ES-I3 (cell line): ENCODE results near the gene UBR2.

ENCODE experiments used
- H3K36me3 ChIP-seq: 2 replicates; pipeline ENCODE4 v1.6.1; 2013; ENCODE audit warnings: mild to moderate bottlenecking, low read length, control low read depth, moderate library complexity; ENCODE audit not compliant: insufficient read depth
- H3K4me1 ChIP-seq: 2 replicates; pipeline ENCODE4 v1.6.1; 2013; ENCODE audit warnings: mild to moderate bottlenecking, control low read depth, low read length; ENCODE audit not compliant: insufficient read depth
- H3K9ac ChIP-seq: 2 replicates; pipeline ENCODE4 v1.6.1; 2013; ENCODE audit warnings: low read depth, mild to moderate bottlenecking, low read length, moderate library complexity
- H3K9me3 ChIP-seq: 2 replicates; pipeline ENCODE4 v1.6.1; 2013; ENCODE audit warnings: mild to moderate bottlenecking, low read length, moderate library complexity; ENCODE audit not compliant: control insufficient read depth, insufficient read depth

UBR2 gene

GRCh38 chr6:42563697-42564505, at the start of gene UBR2:
UBR2 (plus strand) TSS chr6:42564029; CDS start chr6:42564320, 291 bp downstream.
- Histone ChIP-seq H3K4me1 (no peaks in the 10 kb centered on the region), H3K36me3 (no peaks in the 10 kb centered on the region), H3K9me3 (no peaks in the 10 kb centered on the region), H3K9ac (peak within 1 kb of the TSS; percentile 83)

GRCh38 chr6:42514745-42515144, 49.1 kb upstream of the UBR2 start:
- Histone ChIP-seq H3K9me3 (no peaks in the 10 kb centered on the region), H3K4me1 (no peaks in the 10 kb centered on the region), H3K36me3 (no peaks in the 10 kb centered on the region), H3K9ac (no peak overlapping the region)

GRCh38 chr6:42519779-42520178, 44.0 kb upstream of the UBR2 start:
- no peak overlapping the region for H3K9ac ChIP-seq
- no peaks in the 10 kb centered on the region for H3K36me3 ChIP-seq
- no peaks in the 10 kb centered on the region for H3K9me3 ChIP-seq
- H3K4me1 ChIP-seq: no peaks in the 10 kb centered on the region

- H3K36me3 ChIP-seq: no peaks in the 10 kb centered on the region
- H3K9ac ChIP-seq: no peak overlapping the region
Observed at GRCh38 chr6:42520786-42521607, 42.8 kb upstream of the UBR2 start.

GRCh38 chr6:42522036-42522435, 41.8 kb upstream of the UBR2 start:
- Histone ChIP-seq H3K4me1 (no peaks in the 10 kb centered on the region), H3K36me3 (no peaks in the 10 kb centered on the region), H3K9me3 (no peaks in the 10 kb centered on the region), H3K9ac (no peak overlapping the region)

More at GRCh38 chr6:42520786-42521607, 42.8 kb upstream of the UBR2 start:
- Histone ChIP-seq H3K4me1 (no peaks in the 10 kb centered on the region), H3K9me3 (no peaks in the 10 kb centered on the region)

GRCh38 chr6:42522942-42523814, 40.7 kb upstream of the UBR2 start:
- Histone ChIP-seq H3K9ac (no peak overlapping the region), H3K9me3 (no peaks in the 10 kb centered on the region), H3K4me1 (no peaks in the 10 kb centered on the region), H3K36me3 (no peaks in the 10 kb centered on the region)

- no peaks in the 10 kb centered on the region for H3K36me3 ChIP-seq
- no peak overlapping the region for H3K9ac ChIP-seq
- no peaks in the 10 kb centered on the region for H3K9me3 ChIP-seq
- no peaks in the 10 kb centered on the region for H3K4me1 ChIP-seq
Observed at GRCh38 chr6:42525206-42525605, 38.6 kb upstream of the UBR2 start.

GRCh38 chr6:42526616-42527015, 37.2 kb upstream of the UBR2 start:
- H3K9ac ChIP-seq: no peak overlapping the region
- H3K4me1 ChIP-seq: no peaks in the 10 kb centered on the region
- H3K36me3 ChIP-seq: no peaks in the 10 kb centered on the region
- H3K9me3 ChIP-seq: no peaks in the 10 kb centered on the region

- no peak overlapping the region for H3K9ac ChIP-seq
- no peaks in the 10 kb centered on the region for H3K4me1 ChIP-seq
- H3K36me3 ChIP-seq: no peaks in the 10 kb centered on the region
- H3K9me3 ChIP-seq: no peaks in the 10 kb centered on the region
Observed at GRCh38 chr6:42527204-42527603, 36.6 kb upstream of the UBR2 start.

- H3K9ac ChIP-seq: no peak overlapping the region
- no peaks in the 10 kb centered on the region for H3K9me3 ChIP-seq
- H3K36me3 ChIP-seq: no peaks in the 10 kb centered on the region
- no peaks in the 10 kb centered on the region for H3K4me1 ChIP-seq
Observed at GRCh38 chr6:42530296-42530695, 33.5 kb upstream of the UBR2 start.

GRCh38 chr6:42530751-42531150, 33.1 kb upstream of the UBR2 start:
- Histone ChIP-seq H3K9me3 (no peaks in the 10 kb centered on the region), H3K9ac (no peak overlapping the region), H3K4me1 (no peaks in the 10 kb centered on the region), H3K36me3 (no peaks in the 10 kb centered on the region)

- H3K9me3 ChIP-seq: no peaks in the 10 kb centered on the region
- no peaks in the 10 kb centered on the region for H3K36me3 ChIP-seq
- H3K4me1 ChIP-seq: no peaks in the 10 kb centered on the region
- H3K9ac ChIP-seq: no peak overlapping the region
Observed at GRCh38 chr6:42532038-42532669, 31.7 kb upstream of the UBR2 start.

GRCh38 chr6:42533794-42534193, 30.0 kb upstream of the UBR2 start:
- Histone ChIP-seq H3K4me1 (no peaks in the 10 kb centered on the region), H3K9ac (no peak overlapping the region), H3K36me3 (no peaks in the 10 kb centered on the region), H3K9me3 (no peaks in the 10 kb centered on the region)

GRCh38 chr6:42537536-42537935, 26.3 kb upstream of the UBR2 start:
- Histone ChIP-seq H3K36me3 (no peaks in the 10 kb centered on the region), H3K9ac (no peak overlapping the region), H3K9me3 (no peaks in the 10 kb centered on the region), H3K4me1 (no peaks in the 10 kb centered on the region)
